ENCODE data around the gene HNRNPA2B1. TPM values are rescaled to one million over a fixed set of nuclear protein-coding genes. Genes with fewer than 3 reads are reported as not detected.
"Not testable (repeated sequence)": the region's sequence is repeated elsewhere in the genome, so short reads cannot be mapped to it uniquely, and the experiment has no call there.

The HNRNPA2B1 gene
- total RNA-seq, 4 donors from 2014 or later: 148 to 256 (median 203) TPM

- Histone ChIP-seq H3K4me1 (peaks cover 0 to 16% (median 0%) of the 10 kb centered on the region in 3 donors), H3K36me3 (peaks cover 10 to 43% (median 24%) of the 10 kb centered on the region in 3 donors), H3K27ac (no peak overlapping the region), H3K27me3 (no peaks in the 10 kb centered on the region), H3K4me3 (no peak overlapping the region), H3K9me3 (no peaks in the 10 kb centered on the region)
- TF ChIP-seq CTCF (IDR thresholded peaks at IDR 0.05): no peak
- no peak for TF ChIP-seq POLR2A (IDR thresholded peaks at IDR 0.05)
- no peak for DNase-seq
- intact Hi-C loops (cut with DNase I): no loop called here
- 56 to 63% methylated on average over 2 to 4 of the region's 5 CpGs for WGBS, 2 donors
Measured at GRCh38 chr7:26186364-26187311, 13.9 kb downstream of the HNRNPA2B1 start.

- Histone ChIP-seq H3K4me1 (peaks cover 0 to 10% (median 0%) of the 10 kb centered on the region in 3 donors), H3K27me3 (no peaks in the 10 kb centered on the region), H3K9me3 (no peaks in the 10 kb centered on the region), H3K27ac (no peak overlapping the region), H3K36me3 (peaks cover 3 to 35% (median 16%) of the 10 kb centered on the region in 3 donors), H3K4me3 (no peak overlapping the region)
- 85 to 86% methylated on average over 1 of the region's 1 CpG for WGBS, 2 donors
- no peak for DNase-seq
- TF ChIP-seq CTCF (IDR thresholded peaks at IDR 0.05) (no peak), POLR2A (IDR thresholded peaks at IDR 0.05) (no peak)
- intact Hi-C loops (cut with DNase I): no loop called here
Measured at GRCh38 chr7:26185844-26186180, 14.7 kb downstream of the HNRNPA2B1 start.

- TF ChIP-seq POLR2A (IDR thresholded peaks at IDR 0.05): no peak
- no peak for TF ChIP-seq CTCF (IDR thresholded peaks at IDR 0.05)
- 85 to 88% methylated on average over 10 of the region's 10 CpGs for WGBS, 2 donors
- Histone ChIP-seq H3K36me3 (peaks cover 3 to 29% (median 11%) of the 10 kb centered on the region in 3 donors), H3K27ac (no peak overlapping the region), H3K4me1 (peaks cover 0 to 10% (median 0%) of the 10 kb centered on the region in 3 donors), H3K27me3 (no peaks in the 10 kb centered on the region), H3K9me3 (no peaks in the 10 kb centered on the region), H3K4me3 (no peak overlapping the region)
- no peak for DNase-seq
- intact Hi-C loops (cut with DNase I): no loop called here
Measured at GRCh38 chr7:26185131-26185843, 15.3 kb downstream of the HNRNPA2B1 start.

GRCh38 chr7:26184281-26185101, 16.1 kb downstream of the HNRNPA2B1 start:
- H3K9me3 ChIP-seq; intact Hi-C loops (cut with DNase I); H3K4me3 ChIP-seq; H3K4me1 ChIP-seq; H3K27me3 ChIP-seq; DNase-seq: not testable (repeated sequence)
- peaks cover 3 to 21% (median 8%) of the 10 kb centered on the region in 3 donors for H3K36me3 ChIP-seq
- H3K27ac ChIP-seq: peak overlapping the region in 1 of 4 donors; percentile 3
- 68 to 69% methylated on average over 4 of the region's 4 CpGs for WGBS, 2 donors

- peaks cover 0 to 10% (median 0%) of the 10 kb centered on the region in 3 donors for H3K4me1 ChIP-seq
- no peak overlapping the region for H3K4me3 ChIP-seq
- H3K9me3 ChIP-seq: no peaks in the 10 kb centered on the region
- WGBS, 2 donors: 68 to 74% methylated on average over 4 of the region's 4 CpGs
- H3K27me3 ChIP-seq: no peaks in the 10 kb centered on the region
- intact Hi-C loops (cut with DNase I): no loop called here
- H3K36me3 ChIP-seq: peaks cover under 1 to 16% (median 1%) of the 10 kb centered on the region in 3 donors
- TF ChIP-seq CTCF (IDR thresholded peaks at IDR 0.05) (no peak), POLR2A (IDR thresholded peaks at IDR 0.05) (no peak)
- DNase-seq: no peak
- no peak overlapping the region for H3K27ac ChIP-seq
Measured at GRCh38 chr7:26183545-26184280, 16.8 kb downstream of the HNRNPA2B1 start.

Measured in esophagus squamous epithelium (tissue), 5 donors.